HTERT RPE-1 (cell line): ENCODE results near the gene TST.

Experiments used
- in situ Hi-C: fragments of 300-500 bp; cut with MboI; formaldehyde crosslinking; loops from 4 replicates; pipeline ENCODE4 v1.14.3; 2020; ENCODE audit warnings: low sequenced_read_pairs

TST gene

GRCh38 chr22:37016134-37016910 is 2.9 kb downstream of the TST start:
- in situ Hi-C loops: no loop called here

GRCh38 chr22:37015587-37015878 is 3.7 kb downstream of the TST start:
- in situ Hi-C loops: no loop called here

- in situ Hi-C loops: no loop called here
Observed at GRCh38 chr22:37014835-37015586, 4.2 kb downstream of the TST start.

GRCh38 chr22:37014415-37014806 is 4.8 kb downstream of the TST start:
- in situ Hi-C loops: no loop called here

- in situ Hi-C loops: no loop called here
Observed at GRCh38 chr22:37012956-37013355, 6.3 kb downstream of the TST start.

GRCh38 chr22:37012262-37012904 is 6.9 kb downstream of the TST start:
- in situ Hi-C loops: no loop called here

GRCh38 chr22:37011472-37011871 is 7.8 kb downstream of the TST start:
- in situ Hi-C loops: no loop called here

GRCh38 chr22:37010976-37011375 is 8.3 kb downstream of the TST start:
- in situ Hi-C loops: no loop called here

GRCh38 chr22:37010174-37010573 is 9.1 kb downstream of the TST start:
- in situ Hi-C loops: no loop called here

- in situ Hi-C loops: no loop called here
Observed at GRCh38 chr22:37009490-37009889, 9.8 kb downstream of the TST start.

- in situ Hi-C loops: no loop called here
Observed at GRCh38 chr22:37008365-37008764, 10.9 kb downstream of the TST start.

- in situ Hi-C loops: no loop called here
Observed at GRCh38 chr22:37007651-37008050, 11.6 kb downstream of the TST start.

GRCh38 chr22:37002633-37003032 is 16.6 kb downstream of the TST start:
- in situ Hi-C loops: no loop called here

- in situ Hi-C loops: no loop called here
Observed at GRCh38 chr22:37001826-37002225, 17.4 kb downstream of the TST start.

GRCh38 chr22:37000676-37001534 is 18.3 kb downstream of the TST start:
- in situ Hi-C loops: no loop called here

GRCh38 chr22:36999463-36999862 is 19.8 kb downstream of the TST start:
- in situ Hi-C loops: no loop called here

GRCh38 chr22:36998620-36999351 is 20.5 kb downstream of the TST start:
- in situ Hi-C loops: no loop called here

- in situ Hi-C loops: no loop called here
Observed at GRCh38 chr22:36997746-36998145, 21.5 kb downstream of the TST start.

- in situ Hi-C loops: no loop called here
Observed at GRCh38 chr22:36991206-36991605, 28.0 kb downstream of the TST start.

GRCh38 chr22:36990457-36990856 is 28.8 kb downstream of the TST start:
- in situ Hi-C loops: no loop called here
